Stimulated activated CD4-positive, alpha-beta T cell treated with anti-CD3 and anti-CD28 coated beads, TNF-alpha, amount 100 ng/mL, for 48 hours (primary cell): ENCODE measurements around the gene TMEM187.
A peak's percentile ranks its signal among the peaks of the same experiment; 100 is the strongest.

ENCODE experiments used
- DNase-seq, 3 donors: peaks; one replicate each; pipeline ENCODE4 v3.0.0-alpha.2; 2020; ENCODE audit warnings: low read depth in 3 of 3

Gene TMEM187

DNA sequence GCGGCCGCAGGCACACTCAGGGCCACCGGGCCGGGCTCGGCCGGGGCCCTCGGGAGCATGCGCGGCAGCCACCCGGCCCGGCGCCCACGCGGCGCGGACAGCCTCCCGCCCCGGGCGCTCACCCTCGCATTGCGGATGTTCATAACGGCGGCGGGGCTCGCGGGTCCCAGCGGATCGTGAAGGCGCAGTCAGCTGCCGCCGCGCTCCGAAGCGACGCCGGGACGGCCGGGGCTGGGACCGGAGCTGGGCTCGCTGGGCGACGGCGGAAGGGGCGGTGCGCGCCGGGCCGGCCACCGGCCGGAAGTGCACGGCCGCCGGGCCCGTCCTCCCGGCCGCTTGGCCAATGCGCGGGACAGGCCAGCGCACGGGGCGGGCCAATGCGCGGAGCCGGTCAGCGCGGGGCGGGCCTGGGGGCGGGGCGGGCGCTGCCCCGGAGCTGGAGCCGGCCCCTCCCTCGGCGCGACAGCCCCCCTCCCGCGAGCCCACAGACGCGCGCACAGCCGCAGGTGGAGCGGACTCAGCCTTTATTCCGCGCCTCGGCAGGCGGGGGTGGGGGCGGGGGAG, 37.7 kb upstream of the TMEM187 start, which contains the start of gene NAA10:
Gene NAA10, minus strand, starts transcription at position 276 of the 564 bp plus-strand sequence. Its CDS starts 133 bp downstream, at position 143.
- DNase-seq = peak in 2 of 3 donors; percentile 34 to 44

DNA sequence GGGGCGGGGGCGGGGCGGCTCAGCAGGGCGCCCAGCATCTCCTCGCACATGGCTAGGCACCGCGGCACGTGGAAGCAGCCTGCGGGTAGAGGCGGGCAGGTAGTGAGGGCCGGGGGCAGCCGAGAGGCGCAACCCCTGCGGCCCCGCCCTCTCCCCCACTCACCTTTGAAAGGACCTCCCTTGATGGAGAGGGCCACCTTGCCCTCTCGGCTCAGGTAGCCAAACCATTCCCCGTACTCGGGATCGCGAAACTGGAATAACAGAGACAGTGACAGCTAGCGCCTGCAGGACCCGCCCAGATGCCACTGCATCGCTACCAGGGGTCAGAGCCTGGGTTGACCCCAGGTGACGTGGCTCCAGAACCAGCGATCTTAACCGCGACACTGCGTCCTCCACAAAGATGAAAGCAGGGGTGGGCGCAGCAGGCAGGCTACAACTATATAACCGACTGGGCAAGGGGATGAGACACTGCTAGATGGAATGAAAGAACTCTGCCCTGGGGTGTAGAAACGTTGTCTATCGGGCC, 37.2 kb upstream of the TMEM187 start:
- no peak for DNase-seq

DNA sequence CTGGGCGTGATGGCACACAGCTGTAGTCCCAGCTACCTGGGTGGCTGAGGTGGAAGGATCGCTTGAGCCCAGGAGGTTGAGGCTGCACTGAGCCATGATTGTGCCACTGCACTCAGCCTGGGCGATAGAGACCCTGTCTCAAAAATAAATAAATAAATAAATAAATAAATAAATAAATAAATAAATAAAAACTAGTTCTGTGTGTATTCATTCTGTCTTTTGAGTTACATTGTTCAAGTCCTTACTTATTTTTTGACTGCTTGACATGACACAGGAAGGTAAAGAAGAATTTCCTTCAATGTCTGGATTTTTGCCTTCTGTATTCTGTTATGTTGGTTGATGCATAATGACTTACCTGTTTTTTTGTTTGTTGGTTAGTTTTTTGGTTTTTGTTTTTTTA, 35.5 kb upstream of the TMEM187 start:
- no peak for DNase-seq

DNA sequence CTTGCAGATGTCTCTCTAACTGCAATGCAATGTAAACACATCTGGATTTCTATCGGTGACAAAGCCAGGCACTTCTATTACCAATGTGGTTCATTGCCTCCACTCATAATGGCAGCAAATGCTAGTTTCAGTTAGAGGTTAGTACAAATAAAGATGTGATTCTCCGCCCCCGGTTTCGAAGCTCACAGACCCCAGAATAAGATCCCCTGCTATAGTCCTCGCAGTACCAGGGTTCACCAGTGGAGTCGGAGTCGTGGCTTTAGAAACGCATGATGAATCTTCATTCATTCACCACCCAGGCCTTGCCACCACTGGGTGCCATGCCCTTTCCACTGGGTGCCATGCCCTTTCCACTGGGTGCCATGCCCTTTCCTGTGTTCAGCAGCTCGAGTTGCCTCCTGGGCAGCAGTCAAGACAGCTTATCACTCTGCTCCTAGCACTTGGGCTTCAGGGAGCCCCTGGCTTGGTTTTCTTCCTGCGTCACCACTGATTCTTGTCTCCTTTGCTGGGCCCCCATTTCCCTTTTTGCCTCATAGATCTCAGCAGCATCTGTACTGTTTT, 34.2 kb upstream of the TMEM187 start:
- no peak for DNase-seq

DNA sequence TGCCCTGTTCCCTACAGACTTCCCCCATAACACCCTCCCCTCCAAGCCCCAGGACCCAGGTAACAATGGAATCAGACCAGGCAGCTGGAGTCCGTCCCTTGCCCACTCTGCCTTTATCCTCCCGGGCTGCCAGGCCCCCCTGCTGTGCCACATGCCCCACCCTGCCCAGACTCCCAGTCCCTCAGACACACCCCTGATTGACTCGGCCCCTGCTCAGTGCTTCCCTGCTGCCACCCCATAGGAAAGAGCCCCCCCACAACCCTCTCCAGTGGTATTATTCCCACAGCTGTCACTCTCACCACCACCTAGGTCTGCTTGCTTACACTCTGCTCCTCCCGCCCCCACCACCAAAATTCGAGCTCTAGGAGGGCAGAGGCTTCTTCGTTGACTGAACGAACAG, 33.0 kb upstream of the TMEM187 start:
- no peak for DNase-seq

DNA sequence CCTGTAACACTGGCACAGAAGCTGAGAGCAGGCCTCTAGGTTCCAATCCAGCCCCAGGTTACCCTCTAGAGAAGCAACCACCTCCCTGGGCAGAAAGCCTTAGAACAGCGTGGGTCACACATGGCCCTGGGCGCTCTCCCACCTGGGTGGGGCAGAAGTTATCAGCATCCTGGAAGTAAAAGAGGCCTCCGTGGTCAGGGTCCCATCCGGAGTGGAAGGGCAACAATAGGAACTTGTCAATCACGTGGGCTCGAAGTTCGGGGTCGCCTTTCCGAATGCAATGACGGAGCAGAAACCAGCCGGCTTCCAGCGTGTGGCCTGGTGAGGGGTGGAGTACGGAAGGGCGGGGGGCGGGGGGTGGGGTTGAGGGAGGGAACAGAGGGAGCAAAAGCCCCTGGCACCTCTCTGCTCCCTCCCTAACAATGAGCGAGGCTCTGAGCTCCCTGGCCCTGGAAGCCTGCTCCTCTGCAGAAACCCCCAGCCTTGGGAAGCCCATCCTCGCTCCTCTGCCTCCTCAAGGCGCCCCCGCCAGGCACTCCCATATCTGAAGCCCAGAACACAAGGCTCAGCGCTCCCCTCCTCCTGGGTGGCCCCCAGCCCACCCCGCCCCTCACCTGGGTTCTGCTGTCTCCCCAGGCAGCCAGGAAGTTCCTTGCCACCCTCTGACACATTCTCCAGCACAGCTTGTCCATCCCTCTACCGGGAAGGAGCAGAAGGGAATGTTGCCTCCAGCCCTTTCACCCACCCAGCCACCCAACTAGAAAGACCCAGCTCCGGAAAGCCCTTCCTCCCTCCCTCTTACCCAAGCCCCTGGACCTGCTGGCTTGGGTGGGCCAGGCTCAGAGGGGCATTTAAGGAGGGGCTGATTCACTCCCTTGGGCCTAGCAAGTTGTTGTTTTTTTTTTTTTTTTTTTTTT, 31.0 kb upstream of the TMEM187 start:
- no peak for DNase-seq

DNA sequence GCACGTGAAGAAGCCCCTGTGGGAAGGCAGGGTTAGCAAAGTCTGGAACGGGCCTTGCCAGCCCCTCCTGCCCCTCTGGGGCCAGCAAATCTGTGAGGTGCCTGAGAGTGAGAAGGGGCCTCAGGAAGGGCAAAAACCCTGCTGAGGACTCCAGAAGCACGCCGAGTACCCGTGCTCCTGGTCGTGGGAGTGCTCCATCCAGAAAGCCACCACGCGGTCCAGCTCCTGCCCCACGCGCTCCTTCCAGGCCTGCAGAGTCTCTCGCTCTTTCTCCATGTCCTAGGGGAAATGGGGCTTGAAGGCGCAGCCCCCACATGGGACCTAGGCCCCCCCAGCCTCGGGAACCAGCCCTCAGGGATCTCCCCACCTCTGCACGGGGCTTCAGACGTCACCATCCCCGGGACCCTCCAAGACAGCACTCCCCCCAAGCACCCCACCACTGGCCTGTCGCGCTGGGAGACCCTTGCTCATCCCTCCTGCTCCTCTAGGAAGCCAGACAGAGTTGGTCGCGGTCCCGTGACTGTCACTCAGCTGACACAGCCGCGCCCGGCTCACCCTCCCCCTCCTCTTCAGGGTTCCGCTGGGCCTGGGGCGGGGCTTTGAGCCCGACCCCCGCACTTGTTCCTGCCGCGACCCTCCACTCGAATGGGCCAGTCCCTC, 28.3 kb upstream of the TMEM187 start, which contains the start of gene RENBP:
Gene RENBP, minus strand, starts transcription at position 504 of the 660 bp plus-strand sequence. Its CDS starts 33 bp downstream, at position 471.
- DNase-seq = peak in 1 of 3 donors; percentile 40

DNA sequence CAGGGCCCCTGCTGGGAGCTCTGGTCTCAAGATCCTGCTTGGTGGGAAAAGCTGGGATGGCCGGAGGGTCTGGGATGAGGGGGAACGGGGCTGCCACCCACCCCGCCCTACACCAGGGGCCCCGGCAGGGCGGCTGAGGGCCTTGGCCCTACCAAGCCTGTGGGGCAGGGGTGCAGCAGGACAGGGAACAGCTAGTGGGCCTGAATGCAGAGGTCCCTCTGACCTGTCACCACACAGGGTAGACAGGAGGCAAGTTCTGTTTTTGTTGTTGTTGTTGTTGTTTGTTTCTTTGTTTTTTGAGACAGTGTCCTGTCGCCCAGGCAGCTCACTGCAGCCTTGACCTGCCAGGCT, 27.8 kb upstream of the TMEM187 start:
- no peak for DNase-seq

DNA sequence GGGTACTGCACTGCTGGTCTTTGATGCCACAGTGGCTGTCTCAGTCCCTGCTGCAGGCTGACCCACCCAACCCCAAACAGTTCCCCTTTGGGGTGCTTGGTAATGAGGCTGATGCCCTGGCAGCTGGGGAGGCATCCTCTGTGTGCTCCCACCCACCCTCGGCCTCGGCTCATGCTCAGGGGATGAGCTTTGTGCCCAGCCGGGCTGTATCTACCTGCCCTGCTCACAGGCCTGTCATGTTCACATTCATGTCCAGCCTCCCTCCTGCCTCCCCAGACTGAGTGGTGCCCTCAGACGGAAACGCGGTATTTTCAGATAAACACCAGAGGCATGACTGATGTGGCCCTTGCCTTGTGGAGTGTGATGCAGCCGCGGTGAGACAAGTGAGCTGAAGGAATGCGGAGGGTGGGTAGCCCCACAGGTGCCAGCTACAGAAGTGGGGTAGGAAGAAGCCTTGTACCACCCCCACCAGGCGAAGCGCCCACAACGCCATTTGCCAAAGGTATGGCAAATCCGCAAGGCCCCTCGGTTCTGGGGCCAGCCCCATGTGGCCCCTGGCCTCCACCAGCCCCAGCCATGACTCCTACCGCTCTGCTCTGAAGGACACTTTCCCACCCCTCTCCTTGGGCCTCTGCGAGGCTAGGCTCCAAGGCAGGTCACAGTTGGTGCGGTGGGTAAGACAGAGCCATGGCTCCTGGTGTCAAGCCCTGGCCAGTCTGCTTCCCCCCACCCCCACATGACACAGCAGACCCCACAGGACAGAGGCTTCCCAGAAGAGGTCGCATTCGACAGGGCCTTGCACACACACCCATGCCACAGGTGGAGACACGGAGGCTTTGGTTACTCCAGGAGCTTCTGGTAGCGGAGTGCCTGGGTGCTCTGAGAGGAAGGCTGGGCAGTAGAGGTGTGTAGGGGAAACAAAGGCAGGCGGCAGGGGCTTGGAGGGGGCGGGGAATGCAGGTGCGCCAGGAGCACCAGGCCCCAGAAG, 26.3 kb upstream of the TMEM187 start:
- no peak for DNase-seq

DNA sequence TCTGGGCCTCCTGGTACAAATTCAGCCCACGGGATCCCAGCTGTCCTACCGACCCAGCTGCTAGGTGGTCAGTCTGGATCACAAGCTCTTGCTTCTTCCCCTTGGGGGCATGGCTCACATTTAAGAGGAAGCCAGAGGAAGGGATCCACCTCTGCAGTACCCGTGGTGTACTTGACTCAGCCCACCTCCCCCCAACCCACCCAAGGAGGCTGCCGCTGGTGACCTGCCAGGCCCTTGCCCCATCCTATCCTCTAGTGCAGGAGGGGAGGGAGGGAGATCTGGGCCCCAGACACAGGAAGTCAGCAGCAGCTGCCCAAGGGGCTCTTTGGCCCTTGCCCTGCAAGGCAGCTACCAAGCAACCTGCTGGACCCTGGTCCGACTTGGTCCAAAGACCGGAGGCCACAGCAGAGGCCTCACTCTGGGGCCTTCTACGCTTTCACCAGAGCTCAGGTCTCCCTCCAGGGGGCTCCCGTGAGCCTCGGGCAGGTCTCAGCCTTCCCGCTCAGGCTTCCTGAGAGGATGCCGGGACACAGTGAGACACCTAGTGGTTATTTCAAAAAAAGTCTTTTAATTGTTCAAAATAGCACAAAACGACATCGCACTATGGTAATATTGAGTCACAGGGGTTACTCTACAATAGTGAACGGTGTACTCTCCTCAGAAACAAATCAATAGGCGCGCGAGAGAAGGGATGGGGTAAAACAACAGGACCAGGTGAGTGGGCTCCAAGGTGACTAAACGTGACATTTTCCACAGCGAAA, 25.4 kb upstream of the TMEM187 start:
- DNase-seq = peak; percentile 60 to 82 (median 71)

DNA sequence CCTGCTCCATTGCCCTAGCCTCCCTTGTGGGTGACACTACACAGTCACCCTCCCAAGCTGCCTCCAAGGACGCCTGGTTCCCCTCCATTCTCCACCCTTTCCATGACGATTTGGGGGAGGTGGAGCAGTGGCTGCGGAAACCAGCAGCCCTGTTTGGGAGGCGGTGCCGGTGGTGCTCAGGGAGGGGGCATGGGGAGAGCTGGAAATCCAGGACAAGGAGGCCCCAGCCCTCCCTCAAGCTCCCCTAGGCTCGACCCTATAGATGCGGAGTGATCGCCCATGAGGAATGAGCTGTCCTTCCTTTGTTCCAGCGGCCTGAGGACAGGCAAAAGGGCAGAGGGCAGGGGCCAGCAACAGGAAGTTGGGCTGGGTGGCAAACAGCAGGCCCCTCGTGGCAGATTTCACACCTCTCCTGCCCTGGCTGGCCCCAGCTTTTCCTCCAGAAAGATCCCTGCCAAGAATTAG, 24.5 kb upstream of the TMEM187 start:
- DNase-seq = no peak

DNA sequence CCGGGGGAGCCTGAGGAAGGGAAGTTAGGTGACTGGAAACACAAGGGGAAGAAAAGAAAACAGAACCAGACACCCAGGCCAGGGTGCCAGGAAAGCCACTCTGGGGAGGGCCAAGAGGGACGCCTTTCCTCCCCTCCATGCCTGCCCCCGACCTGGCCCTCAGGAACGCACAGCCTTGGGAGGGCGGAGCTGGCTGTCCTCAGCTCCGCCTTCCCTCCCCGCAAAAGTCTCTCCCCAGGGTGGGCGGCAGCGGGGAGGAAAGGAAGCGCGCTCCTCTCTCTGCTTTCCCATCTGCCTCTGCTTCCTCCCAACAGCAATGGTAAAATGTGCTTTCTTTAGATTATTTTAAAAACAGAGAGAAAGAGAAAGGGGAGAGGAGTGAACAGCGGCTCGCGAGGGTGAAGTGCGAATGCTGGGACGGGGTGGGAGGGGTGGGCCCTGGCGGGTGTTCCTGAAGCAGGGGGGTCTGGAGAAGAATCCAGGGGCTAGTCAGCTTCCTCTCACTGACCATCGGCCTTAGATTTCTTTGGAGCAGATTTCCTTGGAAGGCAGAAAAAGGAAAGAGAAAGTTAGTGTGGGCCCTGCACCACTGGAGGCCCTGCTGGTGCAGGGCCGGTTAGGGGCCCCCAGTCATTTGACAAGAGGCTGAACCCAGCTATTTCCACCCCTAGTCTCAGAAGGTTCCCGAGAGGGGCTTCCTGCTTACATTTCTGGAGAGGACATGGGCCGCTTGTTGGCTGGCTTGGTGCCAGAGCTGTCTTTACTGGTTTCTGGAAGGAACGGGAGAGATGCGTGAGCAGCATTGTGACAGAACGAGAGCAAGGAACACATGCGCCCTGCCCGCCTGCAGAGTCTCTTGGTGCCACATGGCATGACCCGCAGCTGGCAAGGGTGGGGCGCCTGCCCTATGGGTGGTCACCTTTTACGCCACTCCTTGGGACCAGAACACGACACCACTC, 23.4 kb upstream of the TMEM187 start:
- DNase-seq = no peak

DNA sequence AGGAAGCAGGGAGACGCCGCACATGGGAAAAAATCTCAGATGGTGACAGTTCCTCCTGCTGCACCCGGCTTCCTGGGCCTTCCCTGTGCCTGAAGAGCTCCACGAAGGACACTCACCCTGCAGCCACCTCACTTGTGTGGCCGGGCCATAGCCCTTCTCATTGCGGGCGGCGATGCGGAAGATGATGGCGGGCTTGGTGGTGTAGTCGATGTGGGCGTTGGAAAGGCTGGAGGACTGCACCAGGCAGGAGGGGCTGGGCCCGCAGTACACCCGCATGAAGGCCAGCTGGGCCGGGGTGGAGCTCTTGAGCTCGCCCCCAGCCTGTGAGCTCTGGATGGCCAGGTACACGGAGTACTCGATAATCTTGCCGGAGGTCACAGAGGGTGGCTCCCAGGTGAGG, 22.4 kb upstream of the TMEM187 start:
- no peak for DNase-seq

DNA sequence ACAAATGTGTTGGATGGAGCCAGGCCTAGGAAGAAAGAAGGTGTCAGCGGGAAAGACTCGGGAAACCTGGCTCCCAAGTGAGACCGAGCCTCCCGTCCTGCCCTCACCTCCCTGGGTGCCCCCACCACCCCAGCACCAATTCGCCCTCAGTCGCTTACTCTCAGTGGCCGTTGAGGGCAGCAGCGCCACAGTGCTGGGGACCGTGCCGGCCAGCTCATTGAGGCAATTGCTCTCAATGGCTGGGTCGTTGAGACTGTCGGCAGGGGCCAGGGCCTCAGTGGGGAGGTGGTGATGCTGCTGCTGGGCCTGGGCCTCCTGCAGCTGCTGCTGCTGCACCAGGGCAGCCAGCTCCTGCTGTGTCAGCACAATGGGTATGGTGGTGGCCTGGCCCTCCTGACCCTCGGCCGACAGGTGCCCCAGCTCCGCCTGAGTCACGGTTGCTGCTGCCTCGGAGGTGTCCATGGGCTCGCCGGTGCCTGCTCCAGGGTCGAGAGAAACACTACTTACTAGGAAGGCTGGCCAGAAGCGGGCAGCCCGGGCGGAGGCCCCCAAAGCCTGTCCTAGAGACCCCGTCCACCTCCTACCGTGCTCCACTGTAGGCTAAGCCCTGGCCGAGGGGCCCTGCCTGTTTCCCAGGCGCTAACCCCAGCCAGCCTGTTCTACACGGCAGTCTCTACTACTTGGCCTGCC, 20.7 kb upstream of the TMEM187 start:
- no peak for DNase-seq

DNA sequence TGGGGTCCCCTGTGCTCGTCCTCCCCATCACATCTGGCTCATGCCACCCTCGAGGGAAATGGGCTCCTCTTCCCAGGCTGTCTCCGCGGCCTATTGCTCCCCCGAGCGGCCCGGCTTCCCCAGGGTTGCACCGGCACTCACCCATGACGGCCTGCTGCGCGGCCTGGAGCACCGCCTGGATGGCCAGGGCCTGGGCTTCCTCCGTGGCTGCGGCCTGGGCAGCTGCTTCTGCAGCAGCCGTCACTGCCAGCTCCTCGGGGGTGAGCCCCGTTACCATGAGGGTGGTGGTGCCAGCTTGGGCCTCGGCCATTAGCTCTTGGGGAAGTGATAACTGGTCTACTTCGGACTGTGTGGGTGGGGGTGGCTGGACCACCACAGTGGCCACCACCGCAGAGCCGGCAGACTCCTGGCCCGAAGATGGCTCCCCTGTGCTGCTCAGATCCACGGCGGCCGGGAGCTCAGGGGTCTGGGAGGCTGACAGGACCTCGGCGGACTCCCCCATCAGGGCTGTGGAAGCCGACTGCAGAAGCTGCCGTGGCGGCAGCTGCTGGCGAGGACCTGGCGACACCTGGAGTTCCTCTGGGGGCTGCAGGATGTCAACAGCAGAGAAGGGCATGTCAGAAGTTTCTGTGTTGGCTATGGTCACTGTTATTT, 20.1 kb upstream of the TMEM187 start:
- DNase-seq = no peak

DNA sequence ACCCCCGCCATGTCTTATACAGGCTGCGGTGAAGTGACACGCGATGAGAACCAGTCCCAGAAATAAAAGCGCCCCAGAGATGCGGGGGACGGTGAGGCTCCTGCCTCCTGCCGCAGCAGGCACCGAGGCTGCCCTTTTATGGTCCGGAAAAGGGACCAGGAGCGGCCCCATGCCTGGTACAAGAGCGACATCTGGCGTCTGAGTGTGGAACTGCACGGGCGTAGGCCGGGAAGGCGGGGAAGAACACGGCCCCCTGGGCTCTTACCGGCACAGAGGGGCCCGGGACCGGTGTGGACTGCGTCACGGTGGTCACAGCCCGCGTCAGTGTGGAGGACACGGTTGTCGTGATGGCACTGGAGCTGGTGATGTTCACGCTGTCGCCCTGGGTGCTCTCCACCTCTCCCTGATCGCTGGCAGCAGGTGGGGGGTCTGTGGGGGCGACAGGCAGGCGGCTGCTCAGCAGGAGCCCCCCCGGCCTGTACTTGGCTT, 19.2 kb upstream of the TMEM187 start:
- peak; percentile 66 to 72 (median 67) for DNase-seq

DNA sequence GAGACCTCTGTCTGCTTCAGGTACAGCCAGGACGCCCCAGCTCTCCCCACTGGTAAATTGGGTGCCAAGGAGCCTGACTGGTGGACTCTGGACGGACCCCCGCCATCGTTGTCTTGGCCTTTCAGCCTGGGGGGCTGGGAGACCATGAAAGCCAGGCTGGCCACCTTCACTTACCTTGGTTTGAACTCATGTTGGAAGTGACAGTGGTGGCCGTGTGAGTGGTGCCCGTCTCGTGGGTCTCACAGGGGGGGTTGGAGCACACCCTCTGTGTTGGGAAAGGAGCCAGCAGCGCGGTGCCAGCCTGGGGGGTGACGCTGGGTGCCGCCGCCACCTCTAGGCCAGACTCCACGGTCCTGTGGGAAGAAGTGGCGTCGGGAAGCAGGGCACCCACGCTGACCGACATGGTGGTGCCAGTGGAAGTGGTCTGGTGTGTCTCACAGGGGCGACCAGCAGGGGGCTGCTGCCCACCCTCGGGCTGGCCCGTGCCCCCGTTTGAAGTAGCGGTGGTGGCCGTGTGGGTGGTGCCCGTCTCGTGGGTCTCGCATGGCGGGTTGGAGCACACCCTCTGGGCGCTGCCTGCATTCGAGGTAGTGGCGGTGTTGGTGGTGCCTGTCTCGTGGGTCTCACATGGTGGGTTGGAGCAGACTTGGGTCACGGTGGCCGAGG, 18.5 kb upstream of the TMEM187 start:
- DNase-seq = no peak
